SK-MEL-5 (cell line): Measurements from ENCODE around the gene KSR2. TPM values are rescaled to one million over a fixed set of nuclear protein-coding genes. Genes with fewer than 3 reads are reported as not detected.
"Not testable (repeated sequence)": the region's sequence is repeated elsewhere in the genome, so short reads cannot be mapped to it uniquely, and the experiment has no call there.

Experiments used
- DNase-seq: peaks from one replicate; pipeline ENCODE4 v3.0.0-alpha.2; 2016; ENCODE audit warnings: low read depth, low spot score
- in situ Hi-C: cut with HindIII; loops from 2 replicates; pipeline ENCODE4 v1.10.0; 2016; ENCODE audit warnings: low sequenced_read_pairs, high pct_unique_total_duplicates, low pct_unique_long_range_greater_than_20kb
- total RNA-seq: library from RNA; depleted of rRNA; stranded (reverse); fragments of >200 nt; shearing (Covaris generic); gene quantifications from 2 replicates; pipeline ENCODE4 v1.2.3, GENCODE V29; 2014

KSR2 gene
- total RNA-seq, 1 experiment from 2014 or later: 0.03 TPM

DNA sequence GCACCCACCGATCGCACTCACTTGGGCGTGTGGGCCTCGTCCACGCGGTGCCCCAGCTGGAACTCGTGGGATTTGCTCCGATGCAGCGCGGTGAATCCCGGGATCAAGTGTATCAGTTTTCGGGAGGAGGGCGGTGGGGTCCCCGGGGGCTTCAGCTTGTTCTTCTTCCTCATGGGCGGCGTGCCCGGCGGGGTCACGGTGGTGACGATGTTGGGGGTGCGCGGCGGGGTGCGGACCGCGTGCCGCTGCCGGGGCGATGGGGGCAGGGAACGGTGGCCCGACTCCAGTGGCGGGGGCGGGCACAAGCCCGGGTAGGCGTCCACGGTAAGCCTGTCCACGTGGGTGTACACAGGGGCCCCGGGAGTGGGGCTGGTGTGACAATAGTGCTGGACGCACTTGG is 207.8 kb downstream of the KSR2 start:
- no peak for DNase-seq
- in situ Hi-C loops: no loop called here

DNA sequence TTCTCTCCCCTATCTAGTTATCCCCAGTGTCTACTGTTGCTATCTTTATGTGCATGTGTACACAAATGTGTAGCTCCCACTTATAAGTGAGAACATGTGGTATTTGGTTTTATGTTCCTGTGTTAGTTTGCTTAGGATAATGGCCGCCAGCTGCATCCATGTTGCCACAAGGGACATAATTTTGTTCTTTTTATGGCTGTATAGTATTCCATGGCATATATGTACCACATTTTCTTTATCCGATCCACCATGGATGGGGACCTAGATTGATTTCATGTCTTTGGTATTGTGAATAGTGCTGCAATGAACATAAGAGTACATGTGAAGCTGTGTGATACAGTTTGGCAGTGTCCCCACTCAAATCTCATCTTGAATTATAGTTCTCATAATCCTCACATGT is 218.1 kb downstream of the KSR2 start:
- DNase-seq: no peak
- in situ Hi-C loops: no loop called here

- no peak for DNase-seq
- in situ Hi-C loops: no loop called here
These were observed 219.4 kb downstream of the KSR2 start for GRCh38 chr12:117749431-117749830.

DNA sequence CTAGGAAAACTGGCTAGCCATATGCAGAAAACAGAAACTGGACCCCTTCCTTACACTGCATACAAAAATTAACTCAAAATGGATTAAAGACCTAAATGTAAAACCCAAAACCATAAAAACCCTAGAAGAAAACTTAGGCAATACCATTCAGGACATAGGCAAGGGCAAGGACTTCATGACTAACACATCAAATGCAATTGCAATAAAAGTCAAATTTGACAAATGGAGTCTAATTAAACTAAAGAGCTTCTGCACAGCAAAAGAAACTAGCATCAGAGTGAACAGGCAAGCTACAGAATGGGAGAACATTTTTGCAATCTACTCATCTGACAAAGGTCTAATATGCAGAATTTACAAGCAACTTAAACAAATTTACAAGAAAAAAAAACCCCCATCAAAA is 222.4 kb downstream of the KSR2 start:
- in situ Hi-C loops, DNase-seq: not testable (repeated sequence)

- DNase-seq: no peak
- in situ Hi-C loops: no loop called here
These were observed 224.4 kb downstream of the KSR2 start for GRCh38 chr12:117744418-117744817.

GRCh38 chr12:117743761-117744160 is 225.0 kb downstream of the KSR2 start:
- in situ Hi-C loops: no loop called here
- no peak for DNase-seq

DNA sequence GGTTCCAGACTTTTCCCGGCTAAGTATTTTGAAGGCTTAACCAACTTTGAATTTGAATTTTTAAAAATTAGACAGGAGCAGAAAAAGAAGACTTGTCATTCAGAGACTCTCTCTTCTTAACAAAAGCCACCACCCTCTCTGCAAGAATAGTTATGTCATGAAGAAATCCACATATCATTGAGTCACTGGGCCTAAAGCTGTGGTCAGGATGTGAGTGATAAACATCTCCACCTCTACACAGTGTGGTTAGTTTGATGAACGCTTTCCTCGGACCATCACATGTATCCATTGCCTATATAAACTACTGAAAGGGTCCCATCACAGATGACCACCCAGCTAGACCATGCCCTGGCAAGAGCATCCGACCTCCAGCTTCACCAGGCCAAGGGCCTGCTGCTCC is 226.1 kb downstream of the KSR2 start:
- in situ Hi-C loops: no loop called here
- no peak for DNase-seq

GRCh38 chr12:117738233-117738632 is 230.6 kb downstream of the KSR2 start:
- no peak for DNase-seq
- in situ Hi-C loops: no loop called here

DNA sequence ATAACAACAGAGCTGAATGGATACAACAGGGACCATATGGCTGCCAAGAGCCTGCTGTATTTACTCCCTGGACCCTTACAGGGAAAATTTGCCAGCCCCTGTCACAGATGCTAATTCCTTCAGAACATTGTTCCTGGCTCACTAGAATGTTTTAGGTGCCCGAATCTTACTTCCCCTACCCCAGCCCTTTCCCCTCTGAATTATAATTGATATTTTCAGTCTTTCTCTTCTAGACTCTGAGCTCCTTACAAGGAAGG is 235.3 kb downstream of the KSR2 start:
- in situ Hi-C loops: no loop called here
- no peak for DNase-seq

DNA sequence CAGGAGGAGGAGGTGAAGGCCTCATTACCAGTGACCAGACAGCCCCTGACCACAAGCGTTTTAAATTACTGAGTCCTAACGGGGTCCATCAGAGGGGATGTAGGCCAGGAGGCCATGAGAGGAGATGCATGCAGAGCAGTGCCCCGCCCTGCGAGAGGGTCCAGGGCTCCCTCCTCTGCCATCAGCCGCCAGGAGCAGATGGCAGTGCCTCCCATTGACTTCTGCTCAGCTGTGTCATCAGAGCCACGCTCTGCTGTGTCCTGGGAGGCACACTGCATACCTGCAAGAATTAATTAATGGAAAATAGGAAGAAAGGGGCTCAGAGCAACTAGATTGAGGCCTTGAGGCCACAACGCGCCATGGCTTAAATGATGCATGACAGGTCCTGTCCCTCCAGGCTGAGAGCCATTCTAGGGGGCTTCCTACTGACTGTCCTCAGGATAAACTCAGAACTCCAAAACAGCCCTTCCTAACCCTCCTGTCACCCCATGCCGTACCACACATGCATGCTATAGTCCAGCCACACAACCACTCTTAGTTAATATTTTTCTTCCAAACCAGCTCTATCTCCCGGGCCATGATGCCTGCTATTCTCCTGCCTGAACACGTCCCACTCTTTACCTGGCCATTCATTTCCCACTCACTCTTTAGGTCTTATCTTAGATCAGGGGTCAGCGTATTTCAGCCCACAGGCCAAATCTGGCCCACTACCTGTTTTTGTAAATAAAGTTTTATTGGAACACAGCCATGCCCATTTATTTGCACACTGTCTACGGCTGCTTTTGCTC is 235.8 kb downstream of the KSR2 start:
- no peak for DNase-seq
- in situ Hi-C loops: no loop called here

DNA sequence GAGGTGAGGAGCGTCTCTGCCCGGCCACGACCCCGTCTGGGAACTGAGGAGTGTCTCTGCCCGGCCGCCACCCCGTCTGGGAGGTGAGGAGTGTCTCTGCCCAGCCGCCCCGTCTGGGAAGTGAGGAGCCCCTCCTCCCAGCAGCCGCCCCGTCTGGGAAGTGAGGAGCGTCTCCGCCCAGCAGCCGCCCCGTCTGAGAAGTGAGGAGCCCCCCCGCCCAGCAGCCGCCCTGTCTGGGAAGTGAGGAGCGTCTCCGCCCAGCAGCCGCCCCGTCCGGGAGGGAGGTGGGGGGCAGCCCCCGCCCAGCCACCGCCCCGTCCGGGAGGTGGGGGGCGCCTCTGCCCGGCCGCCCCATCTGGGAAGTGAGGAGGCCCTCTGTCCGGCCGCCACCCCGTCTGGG is 237.7 kb downstream of the KSR2 start:
- in situ Hi-C loops, DNase-seq: not testable (repeated sequence)

DNA sequence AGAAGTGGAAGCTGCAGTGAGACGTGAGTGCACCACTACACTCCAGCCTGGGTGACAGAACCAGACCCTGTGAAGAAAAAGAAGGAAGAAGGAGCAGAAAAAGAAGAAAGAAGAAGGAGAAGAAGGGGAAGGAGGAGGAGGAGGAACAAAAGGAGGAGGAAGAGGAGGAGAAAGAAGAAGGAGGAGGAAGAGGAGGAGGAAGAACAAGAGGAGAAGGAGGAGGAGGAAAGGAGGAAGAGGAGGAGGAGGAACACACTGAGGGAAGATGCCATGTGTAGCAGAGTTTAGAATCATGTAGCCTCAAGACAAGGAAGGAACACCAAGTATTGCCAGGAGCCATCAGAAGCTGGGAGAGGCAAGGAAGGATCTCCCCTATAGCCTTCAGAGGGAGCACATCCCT is 241.5 kb downstream of the KSR2 start:
- in situ Hi-C loops: no loop called here
- DNase-seq: no peak

DNA sequence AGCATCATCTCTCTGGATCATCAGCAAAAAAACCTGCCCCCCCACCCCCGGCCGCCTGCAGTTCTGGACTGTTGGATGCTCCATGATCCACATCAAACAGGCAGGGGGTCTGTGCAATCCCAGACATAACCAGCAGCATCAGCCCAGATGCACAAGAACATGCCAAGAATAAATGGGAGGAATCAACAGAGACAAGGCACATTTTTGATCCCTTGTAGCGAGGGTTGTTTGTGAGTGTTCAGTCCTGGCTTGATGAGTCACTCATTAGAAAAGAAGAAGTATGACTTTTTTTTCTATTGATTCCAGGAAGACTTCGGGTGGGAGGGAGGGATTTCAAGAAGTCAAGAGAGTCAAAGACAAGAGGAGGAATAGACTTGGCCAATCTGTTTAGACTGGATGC is 244.2 kb downstream of the KSR2 start:
- no peak for DNase-seq
- in situ Hi-C loops: no loop called here

DNA sequence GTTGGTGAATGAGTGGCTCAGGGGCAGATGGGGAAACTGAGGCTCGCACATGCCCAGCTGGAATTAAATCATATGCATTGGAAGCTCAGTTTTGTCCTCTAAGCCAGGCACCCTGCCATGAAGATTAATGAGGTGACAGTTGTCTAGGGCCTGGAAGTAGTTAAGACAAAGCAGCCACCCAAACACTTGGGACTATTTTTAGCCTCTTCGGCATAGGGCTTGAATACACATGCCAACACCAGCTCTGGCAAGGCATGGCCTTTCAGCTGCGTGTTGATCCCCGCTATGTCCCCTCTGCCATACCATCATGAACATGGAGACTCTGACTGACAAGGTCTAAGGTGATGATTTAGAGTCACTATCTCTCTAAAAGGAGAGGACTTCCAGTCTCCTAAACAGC is 250.2 kb downstream of the KSR2 start:
- in situ Hi-C loops: no loop called here
- no peak for DNase-seq

DNA sequence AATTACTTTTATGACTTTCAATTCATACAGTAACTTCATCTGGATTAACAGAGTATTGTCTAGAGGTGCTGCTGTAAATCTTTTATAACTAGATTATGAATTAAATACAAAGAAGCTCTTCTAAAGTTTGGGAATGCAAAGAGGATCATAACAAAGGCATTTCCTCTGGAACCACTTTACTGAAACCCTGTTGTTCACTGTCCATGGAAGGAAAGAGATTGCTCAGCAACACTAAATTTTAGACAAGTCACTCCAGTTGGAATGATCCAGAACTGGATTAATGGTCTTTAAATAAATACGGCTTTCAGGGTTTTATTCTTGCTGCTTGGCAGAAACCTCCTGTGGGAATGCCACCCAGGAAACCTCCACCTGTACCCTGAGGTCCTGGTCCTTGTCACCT is 250.6 kb downstream of the KSR2 start:
- in situ Hi-C loops: no loop called here
- DNase-seq: no peak

DNA sequence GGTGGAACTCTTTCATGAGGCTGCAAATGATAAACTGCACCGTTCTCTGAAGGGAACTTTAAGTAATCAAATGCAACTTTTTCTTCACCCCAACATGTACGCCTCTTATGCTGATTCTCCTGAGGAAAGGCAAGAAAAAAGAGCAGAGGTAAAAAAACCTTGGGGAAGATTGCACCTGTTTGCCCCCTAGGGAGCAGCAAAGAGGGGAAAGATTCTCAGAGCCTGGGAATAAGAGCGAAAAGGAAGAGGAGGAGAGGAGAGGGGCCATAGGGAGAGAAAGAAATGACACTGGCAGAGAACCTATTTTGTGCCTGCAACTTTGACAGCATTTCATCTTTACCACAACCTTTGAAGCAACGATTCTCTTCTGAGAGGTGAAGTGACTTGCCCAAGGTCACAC is 254.6 kb downstream of the KSR2 start:
- in situ Hi-C loops: no loop called here
- no peak for DNase-seq

DNA sequence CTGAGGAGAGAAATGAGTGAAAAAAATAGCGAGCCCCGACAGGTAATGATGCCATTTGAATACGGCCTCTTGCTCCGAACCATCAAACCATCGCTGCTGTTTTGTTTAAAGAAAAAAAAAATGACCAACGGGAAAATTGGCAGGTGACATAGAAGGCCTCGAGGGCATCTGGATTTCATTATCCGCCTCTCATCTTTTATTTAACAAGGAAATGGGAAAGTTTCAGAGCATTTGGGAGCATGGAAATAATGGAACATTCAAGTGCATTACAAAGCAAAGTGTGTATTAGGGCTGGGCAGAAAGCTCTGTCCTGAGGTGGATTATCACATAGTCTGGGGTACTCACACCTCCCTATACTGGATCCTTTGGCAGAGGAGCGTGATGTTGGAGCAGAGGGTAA is 258.7 kb downstream of the KSR2 start:
- in situ Hi-C loops: no loop called here
- DNase-seq: no peak

DNA sequence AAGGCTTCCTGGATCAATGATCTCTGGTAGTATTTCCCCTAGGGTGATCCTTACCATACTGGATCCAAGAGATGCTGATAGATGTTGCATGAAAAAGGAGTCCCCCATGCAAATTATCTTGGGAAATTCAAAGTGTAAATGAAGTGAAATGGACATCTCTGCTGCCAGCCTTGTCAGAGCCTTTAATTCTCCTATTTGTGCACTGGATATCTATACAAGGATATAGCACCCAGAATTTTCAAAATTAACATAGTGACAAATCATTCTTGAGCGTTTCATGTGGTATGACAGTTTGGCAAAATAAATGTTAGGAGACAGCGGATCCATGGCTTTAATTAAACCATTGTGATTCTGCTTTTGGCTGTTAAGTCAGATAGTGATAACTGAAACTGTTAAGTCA is 260.9 kb downstream of the KSR2 start:
- in situ Hi-C loops: no loop called here
- no peak for DNase-seq

DNA sequence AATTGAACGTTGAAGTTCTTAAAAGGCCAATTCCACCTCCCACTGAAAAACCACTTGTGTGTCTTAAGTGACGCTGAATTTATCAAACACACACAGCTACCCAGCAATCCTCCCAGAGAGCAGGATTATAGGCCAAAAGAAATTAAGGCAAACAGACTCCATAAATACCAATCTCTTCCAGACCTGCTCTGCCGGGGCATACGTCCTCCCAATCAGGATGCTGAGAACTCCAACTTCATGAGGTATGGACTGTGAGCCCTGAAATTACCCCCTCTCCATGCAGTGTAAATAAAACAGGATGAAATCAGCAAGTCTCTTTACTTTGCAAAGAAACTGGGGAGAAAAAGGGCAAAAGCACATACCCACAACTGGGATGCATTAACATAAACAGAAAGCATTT is 265.2 kb downstream of the KSR2 start:
- in situ Hi-C loops: no loop called here
- no peak for DNase-seq

- in situ Hi-C loops: no loop called here
These were observed 266.0 kb downstream of the KSR2 start for GRCh38 chr12:117702741-117703140.

More at GRCh38 chr12:117702741-117703140, 266.0 kb downstream of the KSR2 start:
- no peak for DNase-seq
